Uterus (tissue), 4 donors: Measurements from ENCODE around the gene VPS26C. TPM values are rescaled to one million over a fixed set of nuclear protein-coding genes. Genes with fewer than 3 reads are reported as not detected.

Source experiments
- DNase-seq, 2 donors: peaks; one replicate each; pipeline ENCODE4 v3.0.0-alpha.2; 2019 to 2020
- H3K27ac ChIP-seq, 2 donors: fragments of 200-600 bp; sonication (generic); 1 replicate in 1 of 2; 2 replicates in 1 of 2; pipeline ENCODE4 v1.5.1; 2016 to 2018
- H3K27me3 ChIP-seq, 2 donors: fragments of 200-600 bp; sonication (generic); one replicate each; pipeline ENCODE4 v1.5.1; 2018 to 2019; ENCODE audit warnings: control low read depth in 1 of 2
- H3K36me3 ChIP-seq, 2 donors: fragments of 200-600 bp; sonication (generic); one replicate each; pipeline ENCODE4 v1.5.1; 2019; ENCODE audit warnings: control low read depth in 1 of 2
- H3K4me1 ChIP-seq, 2 donors: fragments of 200-600 bp; sonication (generic); one replicate each; pipeline ENCODE4 v1.5.1; 2018 to 2019; ENCODE audit warnings: control low read depth in 1 of 2
- H3K4me3 ChIP-seq, 2 donors: fragments of 200-600 bp; sonication (generic); 1 replicate in 1 of 2; 2 replicates in 1 of 2; pipeline ENCODE4 v1.5.1; 2018 to 2019; ENCODE audit warnings: mild to moderate bottlenecking in 1 of 2
- H3K9me3 ChIP-seq, 2 donors: fragments of 200-600 bp; sonication (generic); one replicate each; pipeline ENCODE4 v1.5.1; 2019; ENCODE audit warnings: control low read depth in 1 of 2
- POLR2A ChIP-seq, 2 donors: fragments of 450-650 bp; IDR thresholded peaks; one replicate each; pipeline ENCODE4 v1.6.1; 2016; ENCODE audit warnings: antibody characterized with exemption in 2 of 2, mild to moderate bottlenecking in 1 of 2, moderate library complexity in 1 of 2
- intact Hi-C: fragments of 100-400 bp; cut with DNase I; formaldehyde crosslinking; loops from one replicate; pipeline ENCODE4 v1.15.1; 2023; ENCODE audit warnings: low total_unique reads
- total RNA-seq, 4 donors: library from RNA; depleted of rRNA in 3 of 4; stranded (reverse); fragments of >200 nt in 3 of 4; gene quantifications; one replicate each; pipeline versions ENCODE4 v1.1.0 to v1.2.4, GENCODE V29; 2014 to 2023
- TF ChIP-seq, protein P1 (sequence below), 4 experiments: fragments of 200-600 bp in 2 of 4; fragments of 450-650 bp in 2 of 4; sonication (generic) in 2 of 4; IDR thresholded peaks; one replicate each; pipeline ENCODE4 v1.5.1; 2016 to 2019; ENCODE audit warnings: antibody characterized with exemption in 4 of 4, mild to moderate bottlenecking in 2 of 4, moderate library complexity in 1 of 4
- donor health status: DM: yes; HTN: yes; CAD: no.

VPS26C gene
- total RNA-seq, 4 donors from 2014 or later: 44.8 to 179 (median 56.0) TPM

DNA sequence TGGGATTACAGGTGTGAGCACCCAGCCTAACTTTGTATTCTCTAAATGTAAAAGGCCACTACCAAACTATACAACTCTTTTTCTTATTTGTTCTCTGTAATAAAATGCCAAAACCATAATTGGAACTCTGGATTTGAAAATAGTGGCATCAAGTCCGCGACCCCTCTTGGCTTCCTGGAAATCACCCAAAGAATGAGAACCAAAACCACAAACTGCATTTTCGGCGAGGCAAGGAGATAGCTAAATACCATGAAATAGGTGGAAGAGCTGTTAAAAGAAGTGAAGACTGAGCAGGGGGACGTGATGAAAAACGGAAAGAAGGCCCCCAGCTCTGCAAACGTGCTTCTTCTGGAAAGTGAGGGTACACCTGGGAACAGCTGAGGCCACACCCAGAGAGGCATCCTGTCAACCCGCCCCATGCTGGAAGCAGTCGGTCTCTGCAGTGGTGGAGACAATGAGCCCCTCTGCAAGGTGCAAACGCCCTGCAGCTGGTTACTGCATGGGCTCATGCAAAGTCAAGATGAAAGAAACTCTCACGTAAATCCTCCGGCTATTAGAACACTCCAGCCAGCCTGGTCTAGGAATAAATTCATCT lies 22.5 kb downstream of the VPS26C start:
- DNase-seq: no peak
- Histone ChIP-seq H3K27ac (no peak overlapping the region), H3K9me3 (no peaks in the 10 kb centered on the region), H3K4me3 (no peak overlapping the region), H3K36me3 (no peaks in the 10 kb centered on the region), H3K4me1 (no peaks in the 10 kb centered on the region), H3K27me3 (no peaks in the 10 kb centered on the region)
- intact Hi-C loops: no loop called here
- no peak for TF ChIP-seq POLR2A (IDR thresholded peaks at IDR 0.05)
- TF ChIP-seq, protein P1, sequence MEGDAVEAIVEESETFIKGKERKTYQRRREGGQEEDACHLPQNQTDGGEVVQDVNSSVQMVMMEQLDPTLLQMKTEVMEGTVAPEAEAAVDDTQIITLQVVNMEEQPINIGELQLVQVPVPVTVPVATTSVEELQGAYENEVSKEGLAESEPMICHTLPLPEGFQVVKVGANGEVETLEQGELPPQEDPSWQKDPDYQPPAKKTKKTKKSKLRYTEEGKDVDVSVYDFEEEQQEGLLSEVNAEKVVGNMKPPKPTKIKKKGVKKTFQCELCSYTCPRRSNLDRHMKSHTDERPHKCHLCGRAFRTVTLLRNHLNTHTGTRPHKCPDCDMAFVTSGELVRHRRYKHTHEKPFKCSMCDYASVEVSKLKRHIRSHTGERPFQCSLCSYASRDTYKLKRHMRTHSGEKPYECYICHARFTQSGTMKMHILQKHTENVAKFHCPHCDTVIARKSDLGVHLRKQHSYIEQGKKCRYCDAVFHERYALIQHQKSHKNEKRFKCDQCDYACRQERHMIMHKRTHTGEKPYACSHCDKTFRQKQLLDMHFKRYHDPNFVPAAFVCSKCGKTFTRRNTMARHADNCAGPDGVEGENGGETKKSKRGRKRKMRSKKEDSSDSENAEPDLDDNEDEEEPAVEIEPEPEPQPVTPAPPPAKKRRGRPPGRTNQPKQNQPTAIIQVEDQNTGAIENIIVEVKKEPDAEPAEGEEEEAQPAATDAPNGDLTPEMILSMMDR (IDR thresholded peaks at IDR 0.05): no peak

DNA sequence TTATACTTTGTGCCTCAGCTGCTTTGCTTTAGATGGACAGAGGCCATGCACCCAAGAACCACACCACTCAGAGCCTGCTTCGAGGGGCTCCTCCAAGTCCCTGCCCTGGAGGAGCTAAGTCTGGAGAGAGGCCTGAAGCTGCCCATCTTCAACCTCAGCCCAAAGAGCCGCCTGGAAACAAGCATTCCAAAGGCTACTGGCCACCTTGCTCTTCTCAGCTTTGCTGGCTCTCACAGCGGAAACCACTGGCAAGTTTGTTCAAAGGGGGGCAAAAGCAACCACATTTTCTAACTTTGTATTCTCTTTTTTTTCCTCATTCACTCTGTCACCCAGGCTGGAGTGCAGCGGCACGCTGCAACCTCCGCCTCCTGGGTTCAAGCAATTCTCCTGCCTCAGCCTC lies 23.2 kb downstream of the VPS26C start:
- H3K27ac ChIP-seq: no peak overlapping the region
- no peak for TF ChIP-seq POLR2A (IDR thresholded peaks at IDR 0.05)
- TF ChIP-seq, protein P1 (IDR thresholded peaks at IDR 0.05): no peak
- intact Hi-C loops: no loop called here
- H3K27me3 ChIP-seq: no peaks in the 10 kb centered on the region
- no peak for DNase-seq
- H3K4me1 ChIP-seq: no peaks in the 10 kb centered on the region
- no peak overlapping the region for H3K4me3 ChIP-seq
- H3K36me3 ChIP-seq: no peaks in the 10 kb centered on the region
- H3K9me3 ChIP-seq: no peaks in the 10 kb centered on the region

DNA sequence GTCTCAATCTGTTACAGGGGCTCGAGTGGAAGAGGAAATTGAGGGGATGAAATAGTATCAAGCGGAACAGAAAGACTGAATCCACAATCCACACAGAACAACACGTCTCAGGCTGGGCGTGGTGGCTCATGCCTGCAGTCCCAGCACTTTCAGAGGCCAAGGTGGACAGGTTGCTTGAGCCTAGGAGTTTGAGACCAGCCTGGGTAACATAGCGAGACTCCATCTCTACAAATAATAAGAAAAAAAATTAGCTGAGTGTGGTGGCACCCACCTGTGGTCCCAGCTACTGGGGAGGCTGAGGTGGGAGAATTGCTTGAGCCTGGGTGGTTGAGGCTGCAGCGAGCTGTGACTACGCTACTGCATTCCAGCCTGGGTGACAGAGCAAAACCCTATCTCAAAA lies 25.7 kb downstream of the VPS26C start:
- H3K36me3 ChIP-seq: no peaks in the 10 kb centered on the region
- DNase-seq: no peak
- no peaks in the 10 kb centered on the region for H3K27me3 ChIP-seq
- H3K4me3 ChIP-seq: no peak overlapping the region
- intact Hi-C loops: no loop called here
- no peak for TF ChIP-seq POLR2A (IDR thresholded peaks at IDR 0.05)
- TF ChIP-seq, protein P1 (IDR thresholded peaks at IDR 0.05): no peak
- no peaks in the 10 kb centered on the region for H3K9me3 ChIP-seq
- H3K4me1 ChIP-seq: no peaks in the 10 kb centered on the region
- no peak overlapping the region for H3K27ac ChIP-seq

DNA sequence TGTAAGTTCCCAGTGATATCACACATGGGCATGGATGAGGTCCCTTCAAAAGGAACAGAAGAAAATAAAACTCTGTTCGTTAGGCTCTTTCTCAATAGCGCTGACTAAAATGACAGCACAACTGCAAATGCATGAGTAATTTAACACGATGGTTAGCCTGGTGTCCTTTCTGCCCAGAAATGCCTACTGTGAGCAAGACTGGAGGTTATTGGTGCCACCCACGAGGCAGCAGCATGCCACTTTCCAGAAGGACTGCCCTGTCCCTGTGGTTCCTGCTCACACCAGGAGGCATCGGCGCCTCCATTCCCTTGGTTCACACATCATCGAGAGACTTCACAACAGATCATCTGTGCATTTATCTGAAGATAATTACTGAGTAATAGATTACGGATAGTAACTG lies 26.2 kb downstream of the VPS26C start:
- intact Hi-C loops: no loop called here
- Histone ChIP-seq H3K9me3 (no peaks in the 10 kb centered on the region), H3K4me3 (no peak overlapping the region), H3K36me3 (no peaks in the 10 kb centered on the region), H3K27ac (no peak overlapping the region), H3K27me3 (no peaks in the 10 kb centered on the region), H3K4me1 (no peaks in the 10 kb centered on the region)
- DNase-seq: no peak
- TF ChIP-seq POLR2A (IDR thresholded peaks at IDR 0.05): no peak
- TF ChIP-seq, protein P1 (IDR thresholded peaks at IDR 0.05): no peak

DNA sequence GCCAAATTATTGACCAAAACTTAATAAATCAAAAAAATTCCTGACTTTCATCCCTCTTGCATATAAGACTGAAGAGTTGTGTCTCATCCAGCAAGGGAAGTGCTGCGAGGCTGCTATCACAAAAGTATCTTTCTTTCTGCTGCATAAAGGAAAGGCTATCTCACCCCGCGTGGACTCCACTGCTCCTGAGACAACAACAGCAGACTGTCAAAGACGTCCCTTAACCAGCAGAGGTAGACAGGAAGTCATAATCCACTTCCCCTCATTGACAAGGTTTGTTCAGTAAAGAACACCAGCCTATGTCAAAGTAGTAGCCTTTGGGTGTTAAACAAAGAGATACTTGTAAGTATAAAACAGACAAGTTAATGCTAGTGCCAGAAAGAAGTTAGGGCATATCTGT lies 29.4 kb downstream of the VPS26C start:
- H3K9me3 ChIP-seq: no peaks in the 10 kb centered on the region
- DNase-seq: no peak
- H3K27ac ChIP-seq: no peak overlapping the region
- H3K4me1 ChIP-seq: no peaks in the 10 kb centered on the region
- intact Hi-C loops: no loop called here
- H3K4me3 ChIP-seq: no peak overlapping the region
- TF ChIP-seq POLR2A (IDR thresholded peaks at IDR 0.05): no peak
- TF ChIP-seq, protein P1 (IDR thresholded peaks at IDR 0.05): no peak
- no peaks in the 10 kb centered on the region for H3K36me3 ChIP-seq
- no peaks in the 10 kb centered on the region for H3K27me3 ChIP-seq
